Kidney capillary endothelial cell (primary cell): ENCODE results near the gene TSPAN9.

Source experiments
- DNase-seq: peaks from one replicate; pipeline ENCODE4 v3.0.0-alpha.2; 2018; ENCODE audit warnings: low spot score

TSPAN9 gene

DNA sequence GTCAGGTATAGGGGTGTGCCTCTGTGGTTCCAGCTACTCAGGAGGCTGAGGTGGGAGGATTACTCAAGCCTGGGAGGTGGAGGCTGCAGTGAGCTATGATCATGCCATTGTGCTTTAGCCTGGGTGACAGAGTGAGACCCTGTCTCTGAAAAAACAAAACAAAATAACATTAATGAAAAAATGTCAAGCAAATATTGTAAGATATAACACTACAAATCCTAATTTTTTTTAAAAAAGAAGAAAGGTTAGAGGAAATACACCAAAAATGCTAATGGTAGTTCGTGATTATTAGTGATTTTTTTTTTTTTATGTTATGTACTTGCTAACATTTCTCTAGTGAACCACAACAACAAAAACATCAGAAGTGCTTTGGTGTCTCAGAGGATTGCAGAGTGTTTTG lies 47.7 kb downstream of the TSPAN9 start:
- no peak for DNase-seq

DNA sequence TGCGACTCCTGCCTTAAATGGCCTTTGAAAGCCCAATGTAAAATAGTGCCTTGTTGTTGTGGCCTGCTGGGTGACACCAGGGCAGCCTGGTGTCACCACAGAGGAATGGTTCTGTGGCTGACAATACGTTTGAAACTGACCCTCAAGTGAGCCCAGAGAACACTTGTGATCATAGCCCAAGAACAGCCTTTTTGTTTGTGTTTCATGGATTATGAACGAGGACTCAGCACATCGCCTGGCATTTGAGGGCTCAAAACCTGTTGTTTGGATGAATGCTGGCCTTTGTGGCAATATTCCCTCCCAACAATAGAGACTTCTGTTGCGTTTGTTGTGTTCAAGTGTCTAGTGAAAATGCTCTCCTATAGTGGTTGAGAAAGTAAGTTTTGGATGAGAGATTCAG lies 48.5 kb downstream of the TSPAN9 start:
- no peak for DNase-seq

- no peak for DNase-seq
Measured at GRCh38 chr12:3127832-3128231, 50.7 kb downstream of the TSPAN9 start.

GRCh38 chr12:3128498-3129293 lies 51.5 kb downstream of the TSPAN9 start:
- no peak for DNase-seq

GRCh38 chr12:3129301-3130056 lies 52.3 kb downstream of the TSPAN9 start:
- DNase-seq, result no peak

GRCh38 chr12:3130057-3130830 lies 53.1 kb downstream of the TSPAN9 start:
- DNase-seq, result no peak

DNA sequence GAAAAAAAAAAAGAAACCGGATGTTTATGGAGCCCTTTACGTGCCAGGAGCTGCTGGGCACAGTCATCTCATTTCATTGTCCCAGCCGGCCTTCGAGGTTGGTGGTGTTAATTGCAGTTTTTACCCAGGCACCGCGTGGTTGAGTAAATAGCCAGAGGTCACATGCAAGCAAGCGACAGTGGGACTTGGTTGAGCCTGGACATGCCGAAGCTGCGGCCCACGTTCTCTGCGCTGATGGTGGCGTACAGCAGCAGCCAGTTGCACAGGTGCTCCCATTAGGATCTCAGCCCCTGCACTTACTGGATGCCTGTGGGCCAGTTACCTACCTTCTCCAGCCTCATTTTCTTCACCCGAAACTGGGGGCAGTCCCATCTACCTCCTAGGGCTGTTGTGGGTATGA lies 54.0 kb downstream of the TSPAN9 start:
- DNase-seq, result no peak

DNA sequence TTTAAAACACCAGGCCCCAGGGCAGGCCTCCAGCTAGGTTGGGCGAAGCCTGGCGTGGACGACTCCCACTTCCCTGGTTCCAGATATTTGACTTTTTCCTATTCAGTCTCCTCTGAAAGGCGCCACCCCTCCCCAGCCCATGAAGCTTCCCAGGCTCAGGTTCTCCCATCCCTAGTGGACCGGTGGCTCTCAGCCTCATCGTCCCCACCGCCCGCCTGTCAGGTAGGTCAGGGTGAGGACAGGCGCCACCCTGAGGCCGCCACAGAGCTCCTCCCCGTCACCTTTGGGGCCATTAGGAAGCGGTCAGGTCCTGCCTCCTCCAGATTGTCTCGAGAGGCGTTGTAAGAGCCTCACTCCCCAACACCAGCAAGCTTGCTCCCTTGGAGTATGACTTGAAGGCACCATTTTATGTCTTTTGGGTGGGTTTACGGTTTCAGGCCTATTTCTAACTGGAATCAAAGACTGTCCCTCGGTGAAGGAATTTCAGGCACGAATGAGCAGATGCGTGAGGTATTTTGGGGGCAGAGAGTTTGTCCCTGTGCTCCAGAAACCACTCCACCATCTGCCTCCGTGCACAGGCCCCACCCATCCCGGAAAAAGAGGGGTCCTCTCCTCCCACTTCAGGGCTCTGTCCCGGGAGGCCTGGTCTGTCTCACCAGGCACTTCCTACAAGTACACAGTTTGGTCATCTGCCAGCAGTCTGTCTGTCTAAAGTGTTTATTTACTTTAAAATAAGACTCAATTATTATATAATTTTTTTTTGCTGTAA lies 55.6 kb downstream of the TSPAN9 start:
- peak; percentile 44 for DNase-seq

- no peak for DNase-seq
Measured at GRCh38 chr12:3133405-3133783, 56.2 kb downstream of the TSPAN9 start.

DNA sequence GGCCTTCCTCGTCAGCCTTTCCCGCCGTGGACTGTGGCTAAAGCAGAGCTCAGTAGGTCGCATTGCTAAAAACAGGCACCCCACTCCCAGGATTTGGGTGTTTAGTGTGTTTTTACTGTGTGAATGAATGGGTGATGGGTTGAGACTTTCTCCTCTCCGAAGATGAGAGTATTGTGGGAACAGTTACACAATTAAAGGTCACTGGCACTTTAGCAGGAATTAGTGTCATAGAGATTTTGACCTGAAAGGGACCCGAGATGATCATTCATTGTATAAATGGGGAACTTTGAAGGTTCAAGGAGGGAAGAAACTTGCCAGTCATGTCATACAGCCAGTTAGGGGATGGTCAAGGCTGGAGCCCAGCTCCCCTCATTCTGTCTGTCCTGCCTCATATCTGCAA lies 56.9 kb downstream of the TSPAN9 start:
- no peak for DNase-seq

- DNase-seq, result no peak
Measured at GRCh38 chr12:3134526-3135135, 57.5 kb downstream of the TSPAN9 start.

DNA sequence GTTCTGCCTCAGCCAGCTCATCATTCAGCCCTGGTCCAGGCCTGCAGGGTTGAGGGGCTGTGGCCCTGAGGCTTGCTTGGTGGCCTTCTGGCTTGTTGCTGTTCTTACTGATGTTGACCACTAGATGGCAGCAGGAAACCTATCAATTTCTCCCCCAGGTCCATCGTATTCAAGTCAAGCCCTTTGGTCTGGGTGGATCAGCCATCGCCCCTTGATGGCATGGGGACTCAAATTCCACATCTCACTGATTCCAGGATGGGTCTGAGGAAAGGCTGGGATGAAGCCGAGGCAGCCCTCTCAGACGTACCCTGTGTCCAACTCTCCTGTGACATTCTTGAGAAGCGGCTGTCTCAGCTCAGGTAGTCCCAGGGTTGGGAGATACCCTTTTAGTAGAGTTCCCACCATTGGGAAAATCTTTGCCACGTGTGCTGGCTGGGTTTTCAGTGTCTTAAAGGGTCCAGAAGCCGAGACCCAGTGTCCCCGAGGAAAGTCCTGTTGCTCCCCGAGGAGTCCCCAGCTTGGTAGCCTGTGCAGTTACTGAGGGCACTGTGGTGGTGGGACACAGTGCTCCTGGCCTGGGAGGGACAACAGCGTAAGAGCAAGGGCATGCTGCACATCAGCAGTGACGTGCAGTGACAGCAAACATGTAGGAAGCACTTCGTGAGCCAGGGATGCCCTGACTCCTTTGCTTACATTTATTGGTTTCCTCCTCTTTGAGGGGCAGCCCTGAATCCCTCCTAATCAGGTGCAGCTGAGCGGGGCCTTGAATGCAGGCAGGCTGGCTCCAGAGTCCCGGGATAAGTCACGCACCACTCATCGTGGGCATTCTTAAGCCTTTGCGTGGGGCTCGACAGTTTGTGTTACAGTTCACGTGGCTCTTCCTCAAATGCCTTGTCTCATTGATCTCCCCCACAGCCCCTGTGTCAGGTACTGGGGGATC lies 58.6 kb downstream of the TSPAN9 start:
- peak; percentile 73 for DNase-seq

DNA sequence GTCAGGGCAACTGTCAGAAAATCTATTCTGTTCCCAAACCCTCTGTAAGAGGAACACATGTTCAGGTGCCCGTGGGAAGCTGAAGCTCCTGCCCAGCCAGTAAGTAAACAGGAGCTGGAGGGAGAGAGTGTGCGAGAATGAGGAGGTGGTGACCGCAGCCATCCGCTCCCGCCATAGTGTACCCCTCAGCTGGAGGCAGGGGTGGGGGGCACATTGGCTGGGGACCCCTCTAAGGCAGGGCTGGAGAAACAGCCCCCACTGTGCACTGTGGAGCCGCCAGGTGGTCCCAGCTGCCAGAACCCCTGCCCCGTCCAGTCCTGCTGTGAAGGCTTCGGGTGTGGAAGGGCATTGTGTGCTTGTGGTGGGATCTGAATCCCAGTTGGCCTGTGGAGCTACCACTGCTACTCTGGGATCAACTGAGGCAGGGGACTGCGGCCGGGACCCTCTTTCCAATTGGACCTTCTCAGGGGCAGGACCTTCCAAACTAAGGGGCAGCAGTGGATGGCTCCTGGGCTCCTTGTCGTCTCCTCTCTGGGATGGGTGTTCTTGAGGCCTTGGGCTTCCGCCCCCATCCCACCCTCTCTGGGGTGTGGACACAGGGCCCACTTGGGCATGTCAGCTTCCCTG lies 59.6 kb downstream of the TSPAN9 start:
- no peak for DNase-seq

GRCh38 chr12:3137268-3137781 lies 60.1 kb downstream of the TSPAN9 start:
- no peak for DNase-seq

- no peak for DNase-seq
Measured at GRCh38 chr12:3137814-3138445, 60.8 kb downstream of the TSPAN9 start.

- DNase-seq, result no peak
Measured at GRCh38 chr12:3138941-3139511, 61.8 kb downstream of the TSPAN9 start.

GRCh38 chr12:3139760-3140159 lies 62.6 kb downstream of the TSPAN9 start:
- no peak for DNase-seq

- no peak for DNase-seq
Measured at GRCh38 chr12:3140284-3140683, 63.1 kb downstream of the TSPAN9 start.
